ENCODE results near the gene BABAM2. TPM values are rescaled to one million over a fixed set of nuclear protein-coding genes. Genes with fewer than 3 reads are reported as not detected.
"Not testable (repeated sequence)": the region's sequence is repeated elsewhere in the genome, so short reads cannot be mapped to it uniquely, and the experiment has no call there.

BABAM2 gene
- total and polyA plus RNA-seq, 5 donors, result 45.2 to 65.2 (median 64.0) TPM

DNA sequence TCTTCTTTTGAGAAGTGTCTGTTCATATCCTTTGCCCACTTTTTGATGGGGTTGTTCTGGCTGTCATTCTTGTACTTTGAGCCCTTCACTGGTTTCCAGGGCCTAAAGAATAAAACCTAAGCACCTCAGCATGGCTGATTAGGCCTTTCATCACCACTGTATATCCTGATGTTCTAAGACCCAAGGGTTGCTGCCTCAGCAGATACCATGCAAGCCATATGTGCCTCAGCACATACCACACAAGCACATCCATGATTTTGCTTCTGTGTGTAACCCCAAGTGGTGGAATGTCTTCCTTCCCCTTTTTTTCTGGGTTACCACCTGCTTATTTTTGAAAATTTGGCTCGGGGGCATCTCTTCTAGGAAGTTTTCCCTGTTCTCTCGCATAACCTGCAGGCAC, 11.7 kb upstream of the BABAM2 start:
- H3K27ac ChIP-seq (ENCODE audit: low read length), result no peak overlapping the region
- no peak overlapping the region for H3K4me3 ChIP-seq (ENCODE audit: low read length)
- DNase-seq (no peak), ATAC-seq (no peak)
- 75% methylated on average over 2 of the region's 2 CpGs for WGBS
- H3K9me3 ChIP-seq (ENCODE audit: control insufficient read depth, low read length), result no peaks in the 10 kb centered on the region
- intact Hi-C loops (cut with DNase I), result no loop called here
- no peaks in the 10 kb centered on the region for H3K27me3 ChIP-seq (ENCODE audit: control insufficient read depth, insufficient read depth)
- H3K4me1 ChIP-seq (ENCODE audit: control insufficient read depth, insufficient read depth, low read length), result no peaks in the 10 kb centered on the region

DNA sequence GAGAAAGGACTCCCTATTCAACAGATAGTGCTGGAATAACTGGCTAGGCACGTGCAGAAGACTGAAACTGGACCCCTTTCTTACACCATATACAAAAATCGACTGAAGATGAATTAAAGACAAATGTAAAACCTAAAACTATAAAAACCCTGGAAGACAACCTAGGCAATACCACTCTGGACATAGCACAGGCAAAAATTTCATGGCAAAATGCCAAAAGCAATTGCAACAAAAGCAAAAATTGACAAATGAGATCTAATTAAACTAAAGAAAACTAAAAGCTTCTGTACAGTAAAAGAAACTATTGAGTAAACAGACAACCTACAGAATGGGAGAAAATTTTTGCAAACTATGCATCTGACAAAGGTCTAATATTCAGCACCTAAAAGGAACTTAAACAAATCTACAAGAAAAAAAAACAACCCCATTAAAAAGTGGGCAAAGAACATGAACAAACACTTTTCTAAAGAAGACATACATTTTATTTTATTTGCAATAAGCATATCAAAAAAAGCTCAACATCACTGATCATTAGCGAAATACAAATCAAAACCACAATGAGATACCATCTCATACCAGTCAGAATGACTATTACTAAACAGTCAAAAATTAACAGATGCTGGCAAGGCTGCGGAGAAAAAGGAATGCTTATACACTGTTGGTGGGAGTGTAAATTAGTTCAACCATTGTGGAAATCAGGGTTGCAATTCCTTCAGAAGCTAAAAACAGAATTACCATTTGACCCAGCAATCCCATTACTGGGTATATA, 8.5 kb upstream of the BABAM2 start:
- H3K27ac ChIP-seq (ENCODE audit: low read length); H3K9me3 ChIP-seq (ENCODE audit: control insufficient read depth, low read length); H3K4me1 ChIP-seq (ENCODE audit: control insufficient read depth, insufficient read depth, low read length); DNase-seq; intact Hi-C loops (cut with DNase I); H3K27me3 ChIP-seq (ENCODE audit: control insufficient read depth, insufficient read depth); ATAC-seq; H3K4me3 ChIP-seq (ENCODE audit: low read length): not testable (repeated sequence)
- 94% methylated on average over 4 of the region's 4 CpGs for WGBS

- 96% methylated on average over 1 of the region's 1 CpG for WGBS
- H3K4me1 ChIP-seq (ENCODE audit: control insufficient read depth, insufficient read depth, low read length); H3K4me3 ChIP-seq (ENCODE audit: low read length); H3K27me3 ChIP-seq (ENCODE audit: control insufficient read depth, insufficient read depth); DNase-seq; H3K9me3 ChIP-seq (ENCODE audit: control insufficient read depth, low read length); ATAC-seq; H3K27ac ChIP-seq (ENCODE audit: low read length); intact Hi-C loops (cut with DNase I): not testable (repeated sequence)
Measured at GRCh38 chr2:27882584-27882922, 8.0 kb upstream of the BABAM2 start.

DNA sequence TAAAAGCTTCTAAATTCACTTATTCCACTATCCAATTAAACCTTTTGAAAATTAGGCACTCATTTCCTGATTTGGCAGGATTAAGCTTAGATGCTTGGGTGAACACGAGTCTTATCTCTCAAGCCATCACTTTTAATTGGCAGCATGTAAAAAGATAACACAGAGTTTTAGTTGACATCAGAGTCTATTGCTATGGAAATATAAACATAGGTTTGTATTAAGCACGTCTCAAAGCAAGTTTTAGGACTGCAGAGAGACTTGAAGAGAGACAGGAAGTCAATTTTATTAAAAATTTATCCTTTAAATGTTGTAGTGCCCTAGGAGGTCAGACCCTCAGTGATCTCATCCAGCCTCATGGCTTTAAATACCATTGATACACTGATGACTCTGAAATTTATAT, 5.9 kb upstream of the BABAM2 start:
- no peak overlapping the region for H3K4me3 ChIP-seq (ENCODE audit: low read length)
- H3K9me3 ChIP-seq (ENCODE audit: control insufficient read depth, low read length), result no peaks in the 10 kb centered on the region
- 5% methylated on average over 2 of the region's 2 CpGs for WGBS
- no peak for ATAC-seq
- no peaks in the 10 kb centered on the region for H3K4me1 ChIP-seq (ENCODE audit: control insufficient read depth, insufficient read depth, low read length)
- no peak overlapping the region for H3K27ac ChIP-seq (ENCODE audit: low read length)
- DNase-seq, result no peak
- intact Hi-C loops (cut with DNase I), result no loop called here
- no peaks in the 10 kb centered on the region for H3K27me3 ChIP-seq (ENCODE audit: control insufficient read depth, insufficient read depth)

GRCh38 chr2:27885234-27885633, 5.3 kb upstream of the BABAM2 start:
- WGBS, result 86% methylated on average over 1 of the region's 1 CpG
- intact Hi-C loops (cut with DNase I), result no loop called here
- Histone ChIP-seq H3K27ac (ENCODE audit: low read length) (no peak overlapping the region), H3K4me3 (ENCODE audit: low read length) (no peak overlapping the region), H3K9me3 (ENCODE audit: control insufficient read depth, low read length) (no peaks in the 10 kb centered on the region), H3K4me1 (ENCODE audit: control insufficient read depth, insufficient read depth, low read length) (no peaks in the 10 kb centered on the region), H3K27me3 (ENCODE audit: control insufficient read depth, insufficient read depth) (no peaks in the 10 kb centered on the region)
- ATAC-seq, result no peak
- DNase-seq, result no peak

DNA sequence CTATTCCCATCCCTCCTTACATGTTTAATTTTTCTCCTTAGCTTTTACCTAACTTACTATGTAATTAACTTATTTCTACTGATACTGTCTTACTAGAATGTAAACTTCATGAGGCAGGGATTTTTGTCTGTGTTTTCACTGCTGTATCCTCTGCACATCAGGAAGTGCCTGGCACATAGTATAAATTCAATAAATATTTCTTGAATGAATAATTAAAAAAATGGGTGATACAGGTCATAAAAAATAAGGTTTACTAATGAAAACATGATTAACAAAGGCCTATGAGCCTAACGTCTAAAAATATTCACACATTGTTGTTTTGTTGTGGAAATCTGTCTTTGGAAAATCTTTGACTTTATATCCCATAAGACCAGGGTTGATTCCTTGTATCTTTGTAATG, 4.9 kb upstream of the BABAM2 start:
- Histone ChIP-seq H3K4me1 (ENCODE audit: control insufficient read depth, insufficient read depth, low read length) (no peaks in the 10 kb centered on the region), H3K27ac (ENCODE audit: low read length) (no peak overlapping the region), H3K9me3 (ENCODE audit: control insufficient read depth, low read length) (no peaks in the 10 kb centered on the region), H3K4me3 (ENCODE audit: low read length) (no peak overlapping the region), H3K27me3 (ENCODE audit: control insufficient read depth, insufficient read depth) (no peaks in the 10 kb centered on the region)
- intact Hi-C loops (cut with DNase I), result no loop called here
- ATAC-seq (no peak), DNase-seq (no peak)
- WGBS, result 67% methylated on average over 1 of the region's 1 CpG

GRCh38 chr2:27886322-27886721, 4.2 kb upstream of the BABAM2 start:
- no peaks in the 10 kb centered on the region for H3K27me3 ChIP-seq (ENCODE audit: control insufficient read depth, insufficient read depth)
- H3K4me3 ChIP-seq (ENCODE audit: low read length), result no peak overlapping the region
- intact Hi-C loops (cut with DNase I), result no loop called here
- WGBS, result 92% methylated on average over 6 of the region's 6 CpGs
- no peaks in the 10 kb centered on the region for H3K9me3 ChIP-seq (ENCODE audit: control insufficient read depth, low read length)
- ATAC-seq, result no peak
- no peaks in the 10 kb centered on the region for H3K4me1 ChIP-seq (ENCODE audit: control insufficient read depth, insufficient read depth, low read length)
- no peak overlapping the region for H3K27ac ChIP-seq (ENCODE audit: low read length)
- no peak for DNase-seq

GRCh38 chr2:27887111-27887510, 3.4 kb upstream of the BABAM2 start:
- ATAC-seq (no peak), DNase-seq (no peak)
- 55% methylated on average over 2 of the region's 2 CpGs for WGBS
- Histone ChIP-seq H3K4me1 (ENCODE audit: control insufficient read depth, insufficient read depth, low read length) (no peaks in the 10 kb centered on the region), H3K27me3 (ENCODE audit: control insufficient read depth, insufficient read depth) (no peaks in the 10 kb centered on the region), H3K4me3 (ENCODE audit: low read length) (no peak overlapping the region), H3K9me3 (ENCODE audit: control insufficient read depth, low read length) (no peaks in the 10 kb centered on the region), H3K27ac (ENCODE audit: low read length) (no peak overlapping the region)
- intact Hi-C loops (cut with DNase I), result no loop called here

GRCh38 chr2:27887830-27888229, 2.7 kb upstream of the BABAM2 start:
- Histone ChIP-seq H3K9me3 (ENCODE audit: control insufficient read depth, low read length) (no peaks in the 10 kb centered on the region), H3K4me3 (ENCODE audit: low read length) (no peak overlapping the region), H3K27me3 (ENCODE audit: control insufficient read depth, insufficient read depth) (no peaks in the 10 kb centered on the region), H3K4me1 (ENCODE audit: control insufficient read depth, insufficient read depth, low read length) (no peaks in the 10 kb centered on the region), H3K27ac (ENCODE audit: low read length) (no peak overlapping the region)
- intact Hi-C loops (cut with DNase I), result no loop called here
- ATAC-seq (no peak), DNase-seq (no peak)
- 74% methylated on average over 3 of the region's 3 CpGs for WGBS

GRCh38 chr2:27888790-27889189, 1.7 kb upstream of the BABAM2 start:
- DNase-seq (no peak), ATAC-seq (no peak)
- Histone ChIP-seq H3K9me3 (ENCODE audit: control insufficient read depth, low read length) (no peaks in the 10 kb centered on the region), H3K4me3 (ENCODE audit: low read length) (no peak overlapping the region), H3K27me3 (ENCODE audit: control insufficient read depth, insufficient read depth) (no peaks in the 10 kb centered on the region), H3K27ac (ENCODE audit: low read length) (no peak overlapping the region), H3K4me1 (ENCODE audit: control insufficient read depth, insufficient read depth, low read length) (no peaks in the 10 kb centered on the region)
- intact Hi-C loops (cut with DNase I), result no loop called here
- 46% methylated on average over 3 of the region's 3 CpGs for WGBS

DNA sequence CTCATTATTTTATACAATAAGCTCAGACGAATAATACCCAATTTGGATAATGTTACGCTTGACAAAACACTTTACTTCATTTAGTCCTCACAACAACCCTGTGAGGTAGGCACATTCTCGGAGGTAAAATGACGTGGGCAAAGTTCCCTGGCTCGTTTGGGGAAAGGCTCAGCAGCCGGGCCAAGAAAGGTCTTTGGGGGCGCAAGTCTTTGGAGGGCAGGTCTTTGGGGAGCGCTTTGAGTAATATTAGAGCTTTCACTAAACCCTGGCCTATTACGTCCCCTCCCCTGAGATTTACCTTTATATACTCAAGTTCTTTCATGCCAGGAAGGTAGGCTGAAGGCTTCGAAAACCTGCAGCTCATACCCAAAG, 769 bp upstream of the BABAM2 start:
- H3K27ac ChIP-seq (ENCODE audit: low read length), result peak overlapping the region; percentile 95
- H3K4me1 ChIP-seq (ENCODE audit: control insufficient read depth, insufficient read depth, low read length), result no peaks in the 10 kb centered on the region
- WGBS, result 21% methylated on average over 10 of the region's 10 CpGs
- ATAC-seq, result no peak
- no peaks in the 10 kb centered on the region for H3K9me3 ChIP-seq (ENCODE audit: control insufficient read depth, low read length)
- peak overlapping the region; percentile 66 for H3K4me3 ChIP-seq (ENCODE audit: low read length)
- intact Hi-C loops (cut with DNase I), result loop anchor here in 3 of 4 donors (2.0 to 10.0 kb wide), 3 partner anchors 501 to 505 kb away; partner anchors contain the start of gene FOSL2 (in 2 of the 3)
- no peaks in the 10 kb centered on the region for H3K27me3 ChIP-seq (ENCODE audit: control insufficient read depth, insufficient read depth)
- DNase-seq, result peak in 2 of 3 donors; percentile 18 to 53

All from right cardiac atrium (tissue), 5 donors.